Muscle layer of colon (tissue), 2 donors: ENCODE data around the gene KDM2A.
A peak's percentile ranks its signal among the peaks of the same experiment; 100 is the strongest.

ENCODE experiments used
- H3K27ac ChIP-seq: one replicate; pipeline ENCODE4 v1.7.0; 2013; ENCODE audit warnings: low read depth, mild to moderate bottlenecking, low read length, moderate library complexity
- H3K27me3 ChIP-seq, 2 donors: one replicate each; pipeline ENCODE4 v1.7.0; 2013; ENCODE audit warnings: low read length in 2 of 2, mild to moderate bottlenecking in 2 of 2; ENCODE audit not compliant: insufficient read depth in 2 of 2, control insufficient read depth in 1 of 2
- H3K36me3 ChIP-seq: one replicate; pipeline ENCODE4 v1.7.0; 2013; ENCODE audit warnings: mild to moderate bottlenecking, low read length; ENCODE audit not compliant: insufficient read depth
- H3K4me1 ChIP-seq: one replicate; pipeline ENCODE4 v1.7.0; 2013; ENCODE audit warnings: mild to moderate bottlenecking, low read length; ENCODE audit not compliant: insufficient read depth
- H3K4me3 ChIP-seq, 2 donors: one replicate each; pipeline ENCODE4 v1.7.0; 2013; ENCODE audit warnings: low read length in 2 of 2, low read depth in 1 of 2, mild to moderate bottlenecking in 1 of 2, moderate library complexity in 1 of 2
- H3K9ac ChIP-seq: one replicate; pipeline ENCODE4 v1.7.0; 2013; ENCODE audit warnings: low read length
- H3K9me3 ChIP-seq: one replicate; pipeline ENCODE4 v1.7.0; 2013; ENCODE audit warnings: mild to moderate bottlenecking, low read length
- donor health status: abdominal sarcoma.
- donor health status: Adenocarcinoma of cecum.

The KDM2A gene

DNA sequence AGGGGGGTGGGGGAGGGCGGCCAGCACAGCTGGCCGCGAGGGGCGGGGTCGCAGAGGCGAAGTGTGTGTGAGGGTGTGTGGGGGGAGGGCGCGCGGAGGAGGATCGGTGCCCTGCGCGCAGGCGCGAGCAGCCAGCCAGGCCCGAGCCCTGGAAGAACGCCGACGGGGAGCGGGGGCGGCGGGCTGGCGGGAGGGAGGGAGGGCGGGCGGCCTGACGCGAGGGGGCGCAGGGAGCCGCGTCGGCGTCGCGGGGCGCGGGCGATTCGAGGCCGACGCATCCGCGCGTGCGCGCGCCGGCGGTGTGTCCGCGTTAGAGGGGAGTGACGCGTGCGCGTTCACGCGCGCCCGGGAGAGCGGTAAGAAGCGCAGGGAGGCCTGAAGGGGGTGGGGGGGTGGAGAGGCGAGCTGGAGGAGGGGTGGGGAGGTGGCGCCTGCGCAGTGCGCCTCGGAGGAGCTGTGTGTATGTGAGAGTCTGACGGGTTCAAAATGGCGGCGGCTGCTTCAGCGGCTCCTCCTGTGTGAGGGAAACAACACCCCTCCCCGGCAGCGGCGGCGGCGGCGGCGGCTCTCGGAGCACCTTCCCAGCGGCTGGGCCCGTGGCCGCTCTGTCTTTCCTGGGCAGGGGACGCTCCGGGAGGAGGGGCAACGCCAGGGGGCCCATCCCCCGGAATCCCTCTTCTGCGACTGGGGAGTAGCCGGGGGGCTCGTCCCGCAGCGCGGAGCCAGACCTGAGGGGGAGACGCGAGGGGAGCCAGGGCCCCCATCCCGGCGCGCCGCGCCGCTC, at the start of gene KDM2A:
Gene KDM2A, plus strand, starts transcription at position 463 of the 784 bp plus-strand sequence. CDS start 2,054 bp downstream, outside the sequence.
- peak within 1 kb of the TSS; percentile 87 for H3K9ac ChIP-seq
- H3K4me1 ChIP-seq, result peaks cover 33% of the 10 kb centered on the region
- H3K4me3 ChIP-seq, result peak within 1 kb of the TSS; percentile 78 to 94
- H3K27ac ChIP-seq, result peak within 1 kb of the TSS; percentile 83
- no peaks in the 10 kb centered on the region for H3K36me3 ChIP-seq
- no peaks in the 10 kb centered on the region for H3K9me3 ChIP-seq
- H3K27me3 ChIP-seq, result no peaks in the 10 kb centered on the region

- Histone ChIP-seq H3K27ac (no peak overlapping the region), H3K4me3 (no peak overlapping the region), H3K9me3 (no peaks in the 10 kb centered on the region), H3K4me1 (no peaks in the 10 kb centered on the region), H3K36me3 (no peaks in the 10 kb centered on the region), H3K9ac (no peak overlapping the region), H3K27me3 (no peaks in the 10 kb centered on the region)
Observed at GRCh38 chr11:67071420-67072284, 47.4 kb upstream of the KDM2A start.

DNA sequence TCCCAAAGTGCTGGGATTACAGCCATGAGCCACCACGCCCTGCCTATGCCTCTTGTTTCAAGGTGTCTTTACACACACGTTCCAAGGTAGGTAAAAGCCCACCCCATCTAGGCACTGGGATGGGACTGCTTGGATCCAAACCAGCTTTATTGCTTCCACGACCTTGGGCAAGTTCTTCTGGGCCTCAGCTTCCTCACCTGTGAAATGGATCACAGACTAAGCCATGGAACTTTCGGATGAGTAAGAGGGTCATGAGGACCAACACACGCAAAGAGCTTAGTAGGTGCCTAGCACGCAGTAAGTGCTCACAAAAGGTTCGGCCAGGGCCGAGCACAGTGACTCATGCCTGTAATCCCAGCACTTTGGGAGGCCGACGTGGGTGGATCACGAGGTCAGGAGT, 46.8 kb upstream of the KDM2A start:
- no peak overlapping the region for H3K4me3 ChIP-seq
- H3K9me3 ChIP-seq, result no peaks in the 10 kb centered on the region
- no peak overlapping the region for H3K9ac ChIP-seq
- H3K36me3 ChIP-seq, result no peaks in the 10 kb centered on the region
- H3K4me1 ChIP-seq, result no peaks in the 10 kb centered on the region
- H3K27ac ChIP-seq, result no peak overlapping the region
- H3K27me3 ChIP-seq, result no peaks in the 10 kb centered on the region

DNA sequence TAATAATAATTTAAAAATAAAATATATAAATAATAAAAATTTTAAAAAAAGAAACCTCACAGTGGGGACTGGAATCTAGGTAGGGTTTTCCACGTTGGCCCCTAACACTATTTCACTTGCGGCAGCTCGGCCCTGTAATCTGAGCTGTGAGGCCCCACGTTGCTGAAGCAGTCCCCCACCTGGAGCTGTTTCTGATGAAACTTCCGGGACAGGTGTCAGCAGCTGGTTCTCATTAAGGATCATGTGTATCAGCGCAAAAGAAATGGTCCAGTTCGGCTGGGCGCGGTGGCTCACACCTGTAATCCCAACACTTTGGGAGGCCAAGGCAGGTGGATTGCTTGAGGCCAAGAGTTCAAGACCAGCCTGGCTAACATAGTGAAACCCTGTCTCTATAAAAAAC, 45.2 kb upstream of the KDM2A start:
- Histone ChIP-seq H3K27ac (no peak overlapping the region), H3K36me3 (no peaks in the 10 kb centered on the region), H3K9me3 (no peaks in the 10 kb centered on the region), H3K4me1 (no peaks in the 10 kb centered on the region), H3K9ac (no peak overlapping the region), H3K4me3 (no peak overlapping the region), H3K27me3 (peaks cover 0 to 6% of the 10 kb centered on the region in 2 donors)

DNA sequence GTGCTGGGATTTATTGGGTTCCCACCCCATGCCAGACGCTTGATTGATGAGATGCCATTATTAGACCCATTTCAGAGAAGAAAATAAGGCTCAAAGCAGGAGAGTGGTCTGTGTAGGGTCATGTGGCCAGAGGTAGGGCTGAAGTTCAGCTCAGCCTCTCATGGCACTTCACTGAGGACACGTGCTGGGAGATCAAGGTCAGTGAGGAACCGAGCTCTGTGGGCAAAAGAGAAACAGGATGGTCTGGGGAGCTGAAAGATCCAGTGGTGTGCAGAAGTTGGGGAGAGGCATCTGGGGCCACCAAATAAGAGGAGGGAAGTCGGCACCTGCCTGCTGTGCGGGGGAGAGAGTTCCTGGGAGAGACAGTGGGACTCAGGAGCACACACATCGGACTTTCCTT, 42.9 kb upstream of the KDM2A start:
- Histone ChIP-seq H3K36me3 (no peaks in the 10 kb centered on the region), H3K9me3 (no peaks in the 10 kb centered on the region), H3K4me1 (no peaks in the 10 kb centered on the region), H3K27ac (no peak overlapping the region), H3K4me3 (no peak overlapping the region), H3K9ac (no peak overlapping the region), H3K27me3 (peaks cover 0 to 6% of the 10 kb centered on the region in 2 donors)

DNA sequence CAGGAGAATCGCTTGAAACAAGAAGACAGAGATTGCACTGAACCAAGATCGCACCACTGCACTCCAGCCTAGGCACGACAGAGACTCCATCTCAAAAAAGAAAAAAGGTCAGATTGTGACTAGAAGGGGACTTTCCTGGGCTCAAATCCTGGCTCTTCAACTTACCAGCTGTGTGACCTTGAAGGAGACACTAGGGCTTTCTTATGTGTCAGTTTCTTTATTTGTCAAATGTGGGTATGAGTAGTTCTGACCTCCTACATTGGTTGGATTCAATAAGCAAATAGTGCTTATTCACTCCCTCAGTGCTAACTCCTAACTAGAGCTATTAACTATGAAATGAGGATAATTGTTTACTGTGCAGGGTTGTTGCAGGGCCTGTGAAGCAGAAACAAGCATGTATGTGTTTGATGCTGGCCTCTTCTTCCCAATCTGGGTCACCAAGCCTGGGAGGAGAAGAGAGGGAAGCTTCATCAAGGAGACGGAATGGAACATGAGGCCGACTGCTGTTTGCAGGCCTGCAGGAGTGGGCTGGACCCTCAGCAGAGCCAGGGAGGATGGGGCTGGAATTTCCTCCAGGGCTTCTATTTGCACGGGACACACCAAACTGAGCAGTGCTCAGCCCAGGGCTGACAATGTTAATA, 39.9 kb upstream of the KDM2A start:
- no peaks in the 10 kb centered on the region for H3K9me3 ChIP-seq

GRCh38 chr11:67082071-67082791, 36.8 kb upstream of the KDM2A start:
- Histone ChIP-seq H3K4me3 (peak overlapping the region in 1 of 2 donors; percentile 46), H3K4me1 (peaks cover 8% of the 10 kb centered on the region), H3K9me3 (no peaks in the 10 kb centered on the region), H3K36me3 (no peaks in the 10 kb centered on the region), H3K27me3 (peaks cover 0 to 6% of the 10 kb centered on the region in 2 donors), H3K27ac (no peak overlapping the region), H3K9ac (no peak overlapping the region)

More for the DNA sequence above, 39.9 kb upstream of the KDM2A start:
- H3K9ac ChIP-seq, result no peak overlapping the region
- no peak overlapping the region for H3K4me3 ChIP-seq
- peaks cover 0 to 6% of the 10 kb centered on the region in 2 donors for H3K27me3 ChIP-seq
- H3K4me1 ChIP-seq, result peaks cover 8% of the 10 kb centered on the region
- no peak overlapping the region for H3K27ac ChIP-seq
- no peaks in the 10 kb centered on the region for H3K36me3 ChIP-seq

DNA sequence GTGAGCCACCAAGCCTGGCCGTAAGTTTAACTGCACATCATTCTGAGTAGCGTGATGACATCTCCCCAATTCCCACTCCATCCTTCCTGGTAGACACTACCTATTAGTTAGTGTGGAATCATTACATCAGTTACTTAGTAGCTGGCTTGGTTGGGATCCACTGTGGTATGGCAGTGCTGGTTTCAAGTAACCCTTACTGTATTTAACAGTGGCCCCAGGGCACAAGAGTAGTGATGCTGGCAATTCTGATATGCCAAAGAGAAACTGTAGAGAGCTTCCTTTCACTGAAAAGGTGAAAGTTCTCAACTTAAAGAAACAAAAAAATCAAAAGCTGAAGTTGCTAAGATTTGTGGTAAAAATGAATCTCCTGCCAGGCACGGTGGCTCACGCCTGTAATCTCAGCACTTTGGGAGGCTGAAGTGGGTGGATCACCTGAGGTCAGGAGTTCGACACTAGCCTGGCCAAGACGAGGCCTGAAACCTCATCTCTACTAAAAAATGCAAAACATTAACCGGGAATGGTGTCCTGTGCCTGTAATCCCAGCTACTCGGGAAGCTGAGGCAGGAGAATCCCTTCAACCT, 35.2 kb upstream of the KDM2A start:
- Histone ChIP-seq H3K36me3 (no peaks in the 10 kb centered on the region), H3K9ac (no peak overlapping the region), H3K4me3 (no peak overlapping the region), H3K4me1 (peaks cover 8% of the 10 kb centered on the region), H3K9me3 (no peaks in the 10 kb centered on the region), H3K27ac (no peak overlapping the region), H3K27me3 (no peaks in the 10 kb centered on the region)

- no peaks in the 10 kb centered on the region for H3K9me3 ChIP-seq
- no peaks in the 10 kb centered on the region for H3K27me3 ChIP-seq
- no peak overlapping the region for H3K4me3 ChIP-seq
- H3K4me1 ChIP-seq, result peaks cover 8% of the 10 kb centered on the region
- no peak overlapping the region for H3K9ac ChIP-seq
- no peaks in the 10 kb centered on the region for H3K36me3 ChIP-seq
- H3K27ac ChIP-seq, result no peak overlapping the region
Observed at GRCh38 chr11:67085617-67086016, 33.4 kb upstream of the KDM2A start.

- Histone ChIP-seq H3K4me3 (no peak overlapping the region), H3K36me3 (no peaks in the 10 kb centered on the region), H3K4me1 (no peaks in the 10 kb centered on the region), H3K9me3 (no peaks in the 10 kb centered on the region), H3K27me3 (no peaks in the 10 kb centered on the region), H3K27ac (no peak overlapping the region), H3K9ac (no peak overlapping the region)
Observed at GRCh38 chr11:67090717-67091116, 28.3 kb upstream of the KDM2A start.

DNA sequence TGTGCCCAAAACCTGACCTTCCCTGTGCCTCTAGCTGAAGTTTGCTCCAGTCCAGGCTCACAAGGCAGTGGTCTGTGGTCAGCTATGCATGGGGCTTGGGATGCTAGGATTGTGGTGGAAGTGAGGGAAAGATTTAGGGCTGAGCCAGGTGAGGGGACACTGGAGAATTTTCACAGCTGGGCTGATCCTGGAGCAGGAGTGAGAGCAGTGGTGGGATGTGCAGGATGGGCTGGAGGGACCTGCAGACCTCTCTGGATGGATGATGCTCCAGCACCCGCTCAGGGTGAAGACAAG, 23.9 kb upstream of the KDM2A start:
- H3K27ac ChIP-seq, result no peak overlapping the region
- H3K9ac ChIP-seq, result no peak overlapping the region
- no peaks in the 10 kb centered on the region for H3K27me3 ChIP-seq
- H3K4me1 ChIP-seq, result no peaks in the 10 kb centered on the region
- H3K9me3 ChIP-seq, result no peaks in the 10 kb centered on the region
- no peaks in the 10 kb centered on the region for H3K36me3 ChIP-seq
- no peak overlapping the region for H3K4me3 ChIP-seq
